HG02970 (cell line): ENCODE measurements around the gene COL26A1.
"Not testable (repeated sequence)": the region's sequence is repeated elsewhere in the genome, so short reads cannot be mapped to it uniquely, and the experiment has no call there.

Source experiments
- ATAC-seq: cut with Tn5 transposase; IDR thresholded peaks from one replicate; pipeline ENCODE4 v1.9.1; 2021; ENCODE audit warnings: mild to moderate bottlenecking, moderate library complexity, moderate number of reproducible peaks; ENCODE audit not compliant: unreplicated experiment, low FRiP score

Gene COL26A1

DNA sequence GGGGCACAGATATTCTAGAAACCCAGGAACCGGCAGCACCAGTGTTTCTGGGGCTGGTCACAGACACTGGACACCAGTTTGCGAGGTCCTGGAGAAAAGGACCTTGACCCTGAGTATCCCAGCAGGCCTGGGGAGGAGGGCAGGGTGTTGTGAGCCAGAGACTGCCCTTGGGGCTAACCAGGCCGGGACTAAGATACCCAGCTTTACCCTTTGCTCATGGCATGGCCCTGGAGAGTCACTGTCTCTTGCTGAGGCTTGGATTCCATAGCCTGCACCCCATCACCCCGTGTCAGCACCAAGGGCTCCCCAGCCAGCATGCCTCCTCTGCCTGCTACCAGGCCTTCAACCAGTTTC, 124.4 kb downstream of the COL26A1 start:
- no peak for ATAC-seq

DNA sequence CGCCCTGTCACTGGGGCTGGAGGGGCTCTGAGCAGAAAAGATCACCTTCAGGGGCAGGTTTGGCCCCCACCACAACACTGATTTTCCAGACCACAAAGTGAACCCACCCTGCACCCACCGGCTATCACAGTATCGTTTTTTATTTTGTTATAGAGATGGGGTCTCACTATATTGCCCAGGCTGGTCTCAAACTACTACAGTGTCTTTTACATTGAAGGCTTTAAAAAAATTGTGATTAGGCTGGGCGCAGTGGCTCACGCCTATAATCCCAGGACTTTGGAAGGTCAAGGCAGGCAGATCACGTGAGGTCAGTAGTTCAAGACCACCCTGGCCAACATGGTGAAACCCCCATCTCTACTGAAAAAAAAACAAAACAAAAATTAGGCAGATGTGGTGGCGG, 125.1 kb downstream of the COL26A1 start:
- ATAC-seq = no peak

DNA sequence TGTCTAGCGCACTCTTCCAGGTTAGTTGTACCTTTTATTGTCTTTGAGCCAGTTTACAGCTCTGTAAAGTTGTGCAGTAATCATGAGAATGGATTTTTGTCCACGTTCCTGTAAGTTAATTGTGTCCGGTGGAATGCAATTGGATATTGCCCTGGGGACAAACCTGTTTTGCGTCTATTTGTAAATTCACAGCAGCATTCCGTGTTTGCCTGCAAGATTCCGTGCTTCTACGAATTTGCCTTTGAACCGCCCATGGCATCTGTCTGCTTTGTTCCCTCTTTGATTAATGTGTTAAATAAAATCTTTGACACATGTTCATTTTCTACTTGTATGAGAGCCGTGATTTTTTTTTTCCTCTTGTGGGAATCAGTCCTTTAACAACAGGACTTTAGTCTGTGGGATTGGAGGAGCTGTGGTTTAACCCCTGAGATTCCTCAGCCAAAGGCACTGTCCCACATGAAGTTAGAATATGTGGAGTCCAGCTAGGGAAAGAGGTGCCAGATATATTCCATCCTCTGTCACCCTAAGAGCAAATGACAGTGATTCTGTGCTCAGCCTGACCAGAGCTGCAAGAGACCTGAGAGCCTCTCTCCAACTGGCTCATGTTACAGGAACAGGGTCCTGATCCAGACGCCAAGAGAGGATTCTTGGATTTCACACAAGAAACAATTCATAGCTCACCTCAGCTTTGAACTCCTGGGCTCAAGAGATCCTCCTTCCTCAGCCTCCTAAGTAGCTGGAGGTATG, 126.3 kb downstream of the COL26A1 start:
- ATAC-seq = no peak

- ATAC-seq = not testable (repeated sequence)
These were observed 127.8 kb downstream of the COL26A1 start for GRCh38 chr7:101490439-101490838.

- not testable (repeated sequence) for ATAC-seq
These were observed 128.8 kb downstream of the COL26A1 start for GRCh38 chr7:101491442-101491841.

GRCh38 chr7:101494602-101495329, 132.1 kb downstream of the COL26A1 start:
- ATAC-seq = no peak

DNA sequence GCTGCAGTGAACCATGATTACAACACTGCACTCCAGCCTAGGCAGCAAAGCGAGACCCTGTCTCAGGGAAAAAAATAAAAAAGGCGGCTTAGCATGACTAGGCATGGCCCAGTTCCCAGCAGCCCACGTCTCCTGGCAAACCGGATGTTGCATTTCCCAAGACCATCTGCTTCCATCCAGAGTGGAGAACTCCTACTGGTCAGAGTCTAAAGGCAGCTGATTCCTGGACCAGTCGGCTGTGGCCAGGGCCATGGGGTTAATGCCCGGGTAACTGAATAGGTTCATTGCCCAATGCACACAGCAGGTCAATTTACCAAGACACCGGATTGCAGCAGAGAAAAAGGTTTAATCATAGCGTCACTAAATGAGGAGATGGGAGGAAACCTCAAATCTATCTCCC, 133.3 kb downstream of the COL26A1 start:
- ATAC-seq = no peak

DNA sequence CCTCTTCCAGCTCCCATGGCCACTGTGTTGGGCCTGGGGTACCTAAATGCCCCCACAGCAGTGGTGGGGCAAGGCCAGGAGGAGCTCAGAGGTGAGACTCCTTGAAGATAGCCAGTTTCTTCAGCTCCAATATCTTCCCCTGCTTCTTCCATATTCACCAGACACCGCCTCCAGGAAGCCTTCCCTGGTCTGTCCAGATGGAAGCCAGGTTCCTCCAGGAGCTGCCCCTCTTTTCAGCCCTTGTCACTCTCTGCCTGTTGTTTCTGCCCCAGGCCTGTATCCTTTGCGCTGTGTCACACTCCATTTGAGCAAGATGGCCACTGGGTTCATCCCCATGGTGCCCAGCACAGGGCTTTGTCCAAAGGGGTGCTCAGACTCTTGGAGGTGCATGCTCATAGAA, 138.7 kb downstream of the COL26A1 start:
- no peak for ATAC-seq

GRCh38 chr7:101502466-101503098, 139.9 kb downstream of the COL26A1 start:
- ATAC-seq = no peak

- ATAC-seq = not testable (repeated sequence)
These were observed 142.8 kb downstream of the COL26A1 start for GRCh38 chr7:101505510-101505909.

- no peak for ATAC-seq
These were observed 143.9 kb downstream of the COL26A1 start for GRCh38 chr7:101506531-101506930.

- no peak for ATAC-seq
These were observed 144.7 kb downstream of the COL26A1 start for GRCh38 chr7:101507327-101507726.

DNA sequence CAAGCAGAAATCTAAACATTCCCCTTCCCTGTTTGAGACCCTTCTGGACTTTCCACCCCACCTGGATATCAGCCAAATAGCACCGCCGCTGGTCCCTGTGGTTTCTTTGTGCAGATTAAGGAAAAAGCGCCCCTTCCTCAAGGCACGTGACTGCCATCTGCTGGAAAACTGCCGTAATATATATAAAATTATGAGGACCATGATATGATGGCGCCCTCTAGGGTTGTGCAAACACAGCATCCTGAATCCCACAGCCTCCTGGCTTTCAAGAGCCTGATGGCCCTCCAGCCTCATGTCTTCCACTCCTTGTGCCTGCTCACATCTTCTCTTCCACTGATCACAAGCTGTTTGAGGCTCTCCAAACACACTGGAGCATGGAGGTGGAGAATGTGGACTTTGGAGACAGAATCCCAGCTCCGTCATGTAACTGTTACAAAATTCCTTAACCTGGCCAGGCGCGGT, 145.1 kb downstream of the COL26A1 start:
- no peak for ATAC-seq

DNA sequence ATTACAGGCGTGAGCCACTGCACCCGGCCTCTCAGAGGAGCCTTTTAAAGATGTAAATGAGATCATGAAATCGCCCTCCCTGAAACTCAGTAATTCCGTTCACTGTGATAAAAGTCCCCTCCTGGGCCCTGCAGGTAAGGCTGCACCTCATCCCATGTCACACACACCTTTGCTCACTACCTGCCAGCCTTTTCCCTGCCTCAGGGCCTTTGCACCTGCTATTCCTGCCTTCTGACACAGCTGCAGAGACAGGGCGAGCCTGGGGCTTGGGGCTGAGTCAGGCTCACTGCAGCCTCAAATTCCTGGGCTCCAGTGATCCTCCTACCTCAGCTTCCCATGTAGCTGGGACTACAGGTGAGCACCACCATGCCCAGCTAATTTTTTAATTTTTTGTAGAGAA, 147.6 kb downstream of the COL26A1 start:
- ATAC-seq = no peak

DNA sequence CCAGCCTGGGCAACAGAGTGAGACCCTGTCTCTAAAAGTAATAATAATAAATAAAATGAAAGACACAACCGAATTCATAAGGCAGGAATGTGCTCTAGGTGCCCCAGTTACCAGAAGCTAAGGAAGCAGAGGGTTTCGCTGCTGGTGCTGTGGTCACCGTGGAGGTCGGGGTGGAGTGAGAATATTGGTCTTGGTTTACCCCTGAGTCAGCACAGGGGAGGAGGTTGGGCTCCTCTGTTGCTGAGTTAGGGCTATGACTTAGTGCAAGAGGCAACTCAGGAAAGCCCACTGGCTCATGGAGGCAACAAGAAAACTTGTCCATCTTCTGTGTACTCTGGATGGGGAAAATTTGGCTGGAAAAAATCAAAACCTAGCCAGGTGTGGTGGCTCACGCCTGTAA, 149.3 kb downstream of the COL26A1 start:
- ATAC-seq = no peak

DNA sequence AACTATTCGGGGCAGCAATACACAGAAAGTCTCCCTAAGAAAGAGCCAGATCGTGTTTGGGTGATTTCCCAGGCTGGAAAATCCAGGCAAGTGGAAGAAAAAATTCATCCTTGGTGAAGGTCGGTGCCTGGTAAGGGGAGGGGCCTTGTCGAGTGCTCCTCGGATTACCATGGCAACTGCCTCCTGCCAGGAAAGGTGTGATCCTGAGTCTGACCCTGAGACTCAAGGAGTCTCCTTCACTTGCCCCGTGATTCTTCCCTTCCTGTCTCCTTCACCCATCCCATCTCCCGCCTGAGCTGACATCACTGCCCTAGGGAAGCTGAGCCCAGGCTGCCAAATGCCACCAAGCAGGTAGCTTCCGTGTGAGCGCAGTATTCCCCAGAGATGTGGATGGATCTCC, 154.2 kb downstream of the COL26A1 start:
- ATAC-seq = no peak

DNA sequence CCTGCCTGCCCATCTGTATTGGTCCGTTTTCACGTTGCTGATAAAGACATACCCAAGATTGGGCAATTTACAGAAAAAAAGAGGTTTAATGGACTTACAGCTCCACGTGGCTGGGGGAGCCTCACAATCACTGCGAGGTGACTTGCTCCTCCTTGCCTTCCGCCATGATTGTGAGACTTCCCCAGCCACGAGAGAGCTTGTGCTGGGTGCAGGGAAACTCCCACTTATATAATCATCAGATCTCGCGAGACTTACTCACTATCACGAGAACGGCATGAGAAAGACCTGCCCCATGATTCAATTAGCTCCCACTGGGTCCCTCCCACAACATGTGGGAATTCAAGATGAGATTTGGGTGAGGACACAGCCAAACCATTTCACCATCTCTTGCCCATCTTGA, 154.6 kb downstream of the COL26A1 start:
- ATAC-seq = no peak

GRCh38 chr7:101518336-101518735, 155.7 kb downstream of the COL26A1 start:
- ATAC-seq = no peak

DNA sequence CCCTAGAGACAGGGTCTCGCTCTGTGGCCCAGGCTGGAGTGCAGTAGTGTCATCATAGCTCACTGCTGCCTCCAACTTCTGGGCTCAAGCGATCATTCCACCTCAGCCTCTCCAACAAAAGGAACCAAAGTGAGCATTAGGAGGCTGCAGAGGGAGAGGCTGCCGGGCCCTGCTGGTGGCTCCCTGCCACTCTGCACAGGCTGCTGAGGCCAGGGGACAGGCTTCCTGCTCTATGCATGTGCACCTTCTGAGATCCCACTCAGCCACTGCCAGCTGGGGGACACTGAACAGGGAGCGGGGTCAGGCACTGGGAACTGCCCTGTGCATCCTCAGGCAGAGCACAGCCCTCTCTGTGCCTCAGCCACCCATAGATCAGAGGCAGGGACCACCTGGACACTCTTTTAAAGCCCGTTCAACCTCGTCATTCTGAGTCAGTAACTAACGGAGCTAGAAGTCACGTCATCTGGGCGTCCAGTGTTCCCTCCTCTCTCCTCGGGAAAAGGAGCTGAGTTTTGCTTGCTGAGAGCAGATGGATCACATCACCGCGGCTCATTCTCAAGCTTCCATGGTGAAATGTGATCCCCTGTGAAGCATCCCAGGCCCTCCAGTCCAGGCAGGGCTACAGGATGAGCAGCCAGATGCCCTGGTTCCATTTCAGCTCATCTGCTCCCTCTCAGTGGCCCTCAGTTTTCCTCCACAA, 156.8 kb downstream of the COL26A1 start:
- ATAC-seq = no peak

DNA sequence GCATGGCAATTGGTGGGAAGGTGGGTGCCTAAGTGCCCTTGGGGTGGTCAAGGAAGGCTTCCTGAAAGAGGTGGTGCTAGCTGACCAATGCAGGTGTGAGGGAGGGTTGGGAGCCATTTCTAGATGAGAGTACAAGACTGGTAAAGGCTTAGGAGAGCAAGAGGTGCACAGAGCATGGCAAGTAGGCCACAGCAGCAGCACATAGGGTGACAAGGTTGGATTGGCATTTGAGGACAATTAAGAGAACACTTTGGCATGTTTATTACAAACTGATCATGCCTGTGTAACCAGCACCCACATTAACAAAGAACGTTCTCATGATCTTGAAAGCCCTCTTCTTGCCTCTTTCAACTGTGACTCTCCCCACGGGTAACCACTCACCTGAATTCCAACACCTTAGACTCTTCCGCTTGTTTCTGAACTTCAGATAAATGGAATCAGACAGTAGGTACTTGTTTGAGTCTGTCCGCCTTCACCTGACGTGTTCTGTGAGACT, 158.8 kb downstream of the COL26A1 start:
- no peak for ATAC-seq

- no peak for ATAC-seq
These were observed 159.3 kb downstream of the COL26A1 start for GRCh38 chr7:101522021-101522420.
